Mucosa of descending colon (tissue), 3 donors: ENCODE results near the gene HOGA1. TPM values are rescaled to one million over a fixed set of nuclear protein-coding genes. Genes with fewer than 3 reads are reported as not detected.

Experiments
- ATAC-seq: fragments of 200-7000 bp; cut with Tn5 transposase; one replicate; pipeline ENCODE4 v1.9.1; 2020; ENCODE audit warnings: mild to moderate bottlenecking, moderate library complexity
- DNase-seq, 3 donors: peaks; one replicate each; pipeline ENCODE4 v3.0.0-alpha.2; 2020
- H3K36me3 ChIP-seq: fragments of 200-600 bp; one replicate; pipeline ENCODE4 v1.8.0; 2021; ENCODE audit warnings: low read depth, mild to moderate bottlenecking
- H3K4me1 ChIP-seq: fragments of 200-600 bp; one replicate; pipeline ENCODE4 v1.8.0; 2021; ENCODE audit warnings: low read depth, mild to moderate bottlenecking
- H3K4me3 ChIP-seq: fragments of 200-600 bp; one replicate; pipeline ENCODE4 v1.8.0; 2021; ENCODE audit warnings: mild to moderate bottlenecking
- H3K9me3 ChIP-seq: fragments of 200-600 bp; one replicate; pipeline ENCODE4 v1.8.0; 2021; ENCODE audit warnings: mild to moderate bottlenecking
- CTCF ChIP-seq: fragments of 200-600 bp; IDR thresholded peaks from one replicate; pipeline ENCODE4 v1.8.0; 2022; ENCODE audit warnings: antibody characterized with exemption, mild to moderate bottlenecking
- intact Hi-C, 2 donors: fragments of 100-400 bp; cut with DNase I in 1 of 2; cut with micrococcal nuclease in 1 of 2; formaldehyde crosslinking; loops; one replicate each; pipeline versions ENCODE4 v1.11.0 to v1.11.1; 2022; cut with DNase I, micrococcal nuclease
- total RNA-seq, 3 donors: library from RNA; stranded (reverse); fragmentation: NEBNext Ultra II Directional in 2 of 3; extraction: Animal tissue kit (Norgen Biotek cat#: 25700) in 2 of 3; gene quantifications; one replicate each; pipeline versions ENCODE4 v1.2.1 to v1.2.4, GENCODE V29; 2021 to 2023
- donor health status: DM: no; HTN: no; CAD: no; lungs with moderate emphysema.
- donor health status: DM: no; HTN: no; CAD: no.
- donor health status: DM: no; HTN: yes; CAD: no.

HOGA1 gene
- total RNA-seq, 3 donors from 2014 or later: 0.29 to 0.47 TPM; not detected in 1

DNA sequence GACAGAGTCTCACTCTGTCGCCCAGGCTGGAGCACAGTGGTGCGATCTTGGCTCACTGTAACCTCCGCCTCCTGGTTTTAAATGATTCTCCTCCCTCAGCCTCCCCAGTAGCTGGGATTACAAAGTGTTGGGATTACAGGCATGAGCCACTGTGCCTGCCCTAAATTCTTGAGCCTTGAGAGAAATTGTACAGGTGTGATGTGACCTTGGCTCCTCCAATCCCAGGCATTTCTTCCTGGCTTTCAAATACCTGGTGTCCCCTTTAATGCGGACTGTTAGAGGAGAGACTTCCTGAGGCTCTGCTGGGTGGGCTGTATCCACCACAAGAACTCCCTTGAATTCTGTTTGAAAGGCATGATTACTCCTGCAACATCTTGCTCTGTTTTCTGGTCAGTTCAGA lies 34.1 kb downstream of the HOGA1 start:
- Histone ChIP-seq H3K4me3 (no peak overlapping the region), H3K4me1 (no peaks in the 10 kb centered on the region), H3K36me3 (no peaks in the 10 kb centered on the region), H3K9me3 (no peaks in the 10 kb centered on the region)
- ATAC-seq (no peak), DNase-seq (no peak)
- intact Hi-C loops: no loop called here
- TF ChIP-seq CTCF: no peak

DNA sequence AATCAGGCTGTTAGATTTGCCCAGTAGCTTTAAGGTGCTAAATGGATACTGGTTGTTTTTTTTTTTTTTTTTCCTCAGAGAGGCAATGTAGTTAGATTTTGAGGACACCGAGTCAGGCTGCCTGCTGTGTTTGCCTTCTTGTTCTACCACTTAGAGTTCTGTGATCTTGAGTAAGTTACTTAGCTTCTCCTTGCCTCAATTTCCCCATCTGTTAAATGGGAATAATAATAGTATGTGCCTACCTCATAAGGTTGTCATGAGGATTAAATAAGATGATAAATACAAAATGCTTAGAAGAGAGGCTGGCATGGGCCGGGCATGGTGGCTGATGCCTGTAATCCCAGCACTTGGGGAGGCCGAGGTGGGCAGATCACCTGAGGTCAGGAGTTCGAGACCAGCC lies 34.5 kb downstream of the HOGA1 start:
- intact Hi-C loops: no loop called here
- Histone ChIP-seq H3K9me3 (no peaks in the 10 kb centered on the region), H3K36me3 (no peaks in the 10 kb centered on the region), H3K4me1 (no peaks in the 10 kb centered on the region), H3K4me3 (no peak overlapping the region)
- no peak for TF ChIP-seq CTCF
- DNase-seq (no peak), ATAC-seq (no peak)

DNA sequence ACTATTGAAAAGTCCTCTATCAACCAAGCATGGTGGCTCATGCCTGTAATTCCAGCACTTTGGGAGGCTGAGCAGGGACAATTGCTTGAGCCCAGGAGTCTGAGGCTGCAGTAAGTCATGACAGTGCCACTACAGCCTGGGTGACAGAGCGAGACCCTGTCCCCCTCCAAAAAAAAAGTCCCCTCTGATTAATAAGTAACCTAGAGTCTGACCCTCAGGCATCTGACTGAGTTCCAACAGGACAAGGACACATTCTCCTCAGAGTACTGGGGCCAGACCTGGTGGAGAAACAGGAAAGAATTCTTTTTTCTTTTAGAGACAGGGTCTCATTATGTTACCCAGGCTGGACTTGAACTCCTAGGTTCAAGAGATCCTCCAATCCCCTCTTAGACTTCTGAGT lies 39.1 kb downstream of the HOGA1 start:
- intact Hi-C loops: no loop called here
- no peaks in the 10 kb centered on the region for H3K9me3 ChIP-seq
- no peak overlapping the region for H3K4me3 ChIP-seq
- TF ChIP-seq CTCF: no peak
- no peaks in the 10 kb centered on the region for H3K36me3 ChIP-seq
- no peak for DNase-seq
- no peak for ATAC-seq
- H3K4me1 ChIP-seq: no peaks in the 10 kb centered on the region

- H3K36me3 ChIP-seq: no peaks in the 10 kb centered on the region
- peaks cover 3% of the 10 kb centered on the region for H3K4me1 ChIP-seq
- no peak for DNase-seq
- intact Hi-C loops: no loop called here
- no peak for TF ChIP-seq CTCF
- H3K4me3 ChIP-seq: no peak overlapping the region
- no peaks in the 10 kb centered on the region for H3K9me3 ChIP-seq
- no peak for ATAC-seq
Observed at GRCh38 chr10:97627731-97628130, 43.5 kb downstream of the HOGA1 start.

DNA sequence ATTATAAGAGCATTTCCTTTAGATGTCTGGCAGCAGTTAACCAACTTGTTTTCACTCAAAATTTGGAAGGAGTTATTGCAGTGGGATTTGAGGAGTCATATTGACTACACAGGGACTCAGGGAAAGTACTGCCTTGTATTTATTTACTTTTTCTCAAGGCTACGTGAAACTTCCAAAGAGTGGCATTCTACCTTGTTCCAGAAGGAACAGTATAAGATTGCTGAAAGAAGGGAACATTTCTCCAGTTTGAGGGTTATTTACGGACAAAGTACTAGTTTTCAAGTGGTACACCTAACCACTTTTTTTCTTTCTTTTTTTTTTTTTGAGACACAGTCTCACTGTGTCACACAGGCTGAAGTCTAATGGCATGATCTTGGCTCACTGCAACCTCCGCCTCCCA lies 44.0 kb downstream of the HOGA1 start:
- no peak overlapping the region for H3K4me3 ChIP-seq
- H3K4me1 ChIP-seq: peaks cover 6% of the 10 kb centered on the region
- intact Hi-C loops: no loop called here
- H3K36me3 ChIP-seq: no peaks in the 10 kb centered on the region
- DNase-seq: no peak
- no peak for TF ChIP-seq CTCF
- no peak for ATAC-seq
- H3K9me3 ChIP-seq: no peaks in the 10 kb centered on the region

- H3K4me1 ChIP-seq: peaks cover 6% of the 10 kb centered on the region
- no peak for ATAC-seq
- H3K36me3 ChIP-seq: no peaks in the 10 kb centered on the region
- H3K4me3 ChIP-seq: no peak overlapping the region
- no peak for TF ChIP-seq CTCF
- DNase-seq: no peak
- intact Hi-C loops: no loop called here
- H3K9me3 ChIP-seq: no peaks in the 10 kb centered on the region
Observed at GRCh38 chr10:97629289-97629688, 45.1 kb downstream of the HOGA1 start.
